GM23338 (cell line): Measurements from ENCODE around the gene ANKRD50. TPM values are rescaled to one million over a fixed set of nuclear protein-coding genes. Genes with fewer than 3 reads are reported as not detected.
A peak's percentile ranks its signal among the peaks of the same experiment; 100 is the strongest.

Source experiments
- ATAC-seq: fragments of 200-7000 bp; cut with Tn5 transposase; 3 replicates; pipeline ENCODE4 v1.9.1; 2020
- DNase-seq: peaks from one replicate; pipeline ENCODE4 v3.0.0-alpha.2; 2015; ENCODE audit warnings: low spot score
- H2AFZ ChIP-seq: fragments of 200-600 bp; sonication (generic); 2 replicates; pipeline ENCODE4 v1.8.0; 2016; ENCODE audit warnings: antibody characterized with exemption, mild to moderate bottlenecking, moderate library complexity
- H3F3A ChIP-seq: fragments of 200-600 bp; sonication (generic); replicated peaks from 2 replicates; pipeline ENCODE4 v1.8.0; 2017; ENCODE audit warnings: antibody characterized with exemption, mixed run types, low read depth
- H3K27ac ChIP-seq: fragments of 200-600 bp; sonication (generic); 2 replicates; pipeline ENCODE4 v1.6.1; 2016; ENCODE audit warnings: low read depth
- H3K27me3 ChIP-seq: fragments of 200-600 bp; sonication (generic); 2 replicates; pipeline ENCODE4 v1.8.0; 2016; ENCODE audit warnings: mild to moderate bottlenecking, mixed run types, moderate library complexity; ENCODE audit not compliant: insufficient read depth
- H3K36me3 ChIP-seq: fragments of 200-600 bp; sonication (generic); 2 replicates; pipeline ENCODE4 v1.8.0; 2016; ENCODE audit warnings: mild to moderate bottlenecking; ENCODE audit not compliant: insufficient read depth
- H3K4me1 ChIP-seq: fragments of 200-600 bp; sonication (generic); 2 replicates; pipeline ENCODE4 v1.8.0; 2016; ENCODE audit warnings: mild to moderate bottlenecking, moderate library complexity; ENCODE audit not compliant: insufficient read depth
- H3K4me2 ChIP-seq: fragments of 200-600 bp; sonication (generic); 2 replicates; pipeline ENCODE4 v1.7.1; 2017; ENCODE audit warnings: mixed run types
- H3K4me3 ChIP-seq: fragments of 200-600 bp; sonication (generic); 2 replicates; pipeline ENCODE4 v1.6.1; 2016; ENCODE audit warnings: mixed run types
- H3K79me2 ChIP-seq: fragments of 200-600 bp; sonication (generic); replicated peaks from 2 replicates; pipeline ENCODE4 v1.8.0; 2017; ENCODE audit warnings: mild to moderate bottlenecking; ENCODE audit not compliant: insufficient read depth
- H3K9me2 ChIP-seq: fragments of 200-600 bp; sonication (generic); 2 replicates; pipeline ENCODE4 v1.8.0; 2017; ENCODE audit not compliant: insufficient read depth
- H4K20me1 ChIP-seq: fragments of 200-600 bp; sonication (generic); replicated peaks from 2 replicates; pipeline ENCODE4 v1.8.0; 2017; ENCODE audit warnings: mild to moderate bottlenecking; ENCODE audit not compliant: insufficient read depth
- H3K27ac Mint-ChIP-seq: 2 replicates; pipeline ENCODE4 v1.8.0; 2020; ENCODE audit warnings: inconsistent platforms, mild to moderate bottlenecking, moderate library complexity, mixed read lengths
- H3K27me3 Mint-ChIP-seq: 3 replicates; pipeline ENCODE4 v1.8.0; 2022; ENCODE audit warnings: low read depth, mild to moderate bottlenecking, moderate library complexity, mixed read lengths, inconsistent platforms; ENCODE audit not compliant: insufficient read depth, poor library complexity
- H3K36me3 Mint-ChIP-seq: 3 replicates; pipeline ENCODE4 v1.8.0; 2021; ENCODE audit warnings: low read depth, mild to moderate bottlenecking, inconsistent platforms, moderate library complexity, mixed read lengths
- H3K4me1 Mint-ChIP-seq: 3 replicates; pipeline ENCODE4 v1.8.0; 2020; ENCODE audit warnings: mild to moderate bottlenecking, inconsistent platforms, mixed read lengths
- H3K4me3 Mint-ChIP-seq: 3 replicates; pipeline ENCODE4 v1.8.0; 2021; ENCODE audit warnings: moderate library complexity, mild to moderate bottlenecking, inconsistent platforms, mixed read lengths
- H3K9me3 Mint-ChIP-seq: 3 replicates; pipeline ENCODE4 v1.8.0; 2020; ENCODE audit warnings: moderate library complexity, mild to moderate bottlenecking, inconsistent platforms, mixed read lengths
- REST ChIP-seq: IDR thresholded peaks from one replicate; pipeline ENCODE4 v1.6.1; 2018; ENCODE audit warnings: antibody characterized with exemption; ENCODE audit not compliant: unreplicated experiment
- STAT1 ChIP-seq: IDR thresholded peaks from one replicate; pipeline ENCODE4 v1.6.1; 2016; ENCODE audit warnings: antibody characterized with exemption; ENCODE audit not compliant: unreplicated experiment
- ZNF114 ChIP-seq: fragments of 250-450 bp; sonication (Bioruptor Pico); IDR thresholded peaks from 2 replicates; pipeline ENCODE4 v1.5.0; 2020; ENCODE audit warnings: mild to moderate bottlenecking, moderate library complexity
- ZNF462 ChIP-seq: fragments of 250-450 bp; sonication (Bioruptor Pico); IDR thresholded peaks from 2 replicates; pipeline ENCODE4 v1.5.0; 2020; ENCODE audit warnings: mild to moderate bottlenecking, moderate library complexity
- polyA plus RNA-seq: library from polyadenylated mRNA; unstranded; fragments of >200 nt; fragmentation: Nextera tagmentation; extraction: Ambion mirVana; gene quantifications from 2 replicates; pipeline ENCODE4 v1.2.1, GENCODE V29; 2016
- total RNA-seq: library from RNA; depleted of rRNA; stranded (reverse); fragments of >200 nt; shearing (Covaris generic); gene quantifications from 2 replicates; pipeline ENCODE4 v1.2.3, GENCODE V29; 2014

The ANKRD50 gene
- total and polyA plus RNA-seq, 2 experiments from 2014 or later, result 5.9 to 27.6 TPM

GRCh38 chr4:124642846-124643245, 69.7 kb downstream of the ANKRD50 start (continued):
- no peak for TF ChIP-seq ZNF462 (CRISPR knock-in tag)

GRCh38 chr4:124641715-124642381, 70.7 kb downstream of the ANKRD50 start:
- no peak overlapping the region for H3K4me3 ChIP-seq
- no peak overlapping the region for H2AFZ ChIP-seq
- H3K4me3 Mint-ChIP-seq, result no peak overlapping the region
- no peaks in the 10 kb centered on the region for H3K27me3 ChIP-seq
- no peaks in the 10 kb centered on the region for H3K36me3 ChIP-seq
- H3K9me2 ChIP-seq, result no peaks in the 10 kb centered on the region
- TF ChIP-seq ZNF114 (CRISPR knock-in tag), result no peak
- no peak for TF ChIP-seq REST
- TF ChIP-seq STAT1, result no peak
- no peaks in the 10 kb centered on the region for H3K79me2 ChIP-seq
- no peaks in the 10 kb centered on the region for H3K27me3 Mint-ChIP-seq
- no peak for DNase-seq
- H3K4me1 ChIP-seq, result peaks cover 23% of the 10 kb centered on the region
- peaks cover 10% of the 10 kb centered on the region; the same call in 2 of the 3 replicates for H3K9me3 Mint-ChIP-seq
- 0 out of 2 replicates have a peak overlapping the region, but pooled peaks have one; percentile 27 for H3K27ac Mint-ChIP-seq
- peaks cover 5% of the 10 kb centered on the region; the same call in 1 of the 2 replicates for H3F3A ChIP-seq
- H3K4me2 ChIP-seq, result peak overlapping the region; percentile 34
- H3K36me3 Mint-ChIP-seq, result peaks cover 16% of the 10 kb centered on the region
- no peak for ATAC-seq
- no peaks in the 10 kb centered on the region for H4K20me1 ChIP-seq
- no peak overlapping the region for H3K27ac ChIP-seq
- peaks cover 34% of the 10 kb centered on the region for H3K4me1 Mint-ChIP-seq
